Measurements from ENCODE around the gene SLC8A1. TPM values are rescaled to one million over a fixed set of nuclear protein-coding genes. Genes with fewer than 3 reads are reported as not detected.

The SLC8A1 gene
- total RNA-seq, 1 donor from 2014 or later: 82.9 TPM

DNA sequence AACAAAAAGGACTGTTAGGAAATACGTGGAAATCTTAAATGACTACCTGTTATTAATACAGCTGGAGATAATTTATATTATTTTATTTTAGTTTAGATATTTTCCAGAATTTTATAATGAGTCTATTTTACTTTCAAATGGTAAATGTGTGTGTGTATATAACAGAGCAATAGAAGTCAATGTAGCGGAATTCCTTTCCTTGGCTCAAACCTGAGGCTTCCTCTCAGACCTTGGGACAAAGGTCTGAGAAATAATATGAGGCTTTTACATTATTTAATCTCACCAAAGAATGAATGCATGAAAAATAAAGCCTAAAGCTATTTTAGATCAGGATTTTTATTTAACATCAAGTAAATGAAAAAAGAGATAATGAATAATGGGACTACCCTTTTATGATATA is 65.7 kb downstream of the SLC8A1 start:
- no peak for DNase-seq (ENCODE audit: low spot score)

DNA sequence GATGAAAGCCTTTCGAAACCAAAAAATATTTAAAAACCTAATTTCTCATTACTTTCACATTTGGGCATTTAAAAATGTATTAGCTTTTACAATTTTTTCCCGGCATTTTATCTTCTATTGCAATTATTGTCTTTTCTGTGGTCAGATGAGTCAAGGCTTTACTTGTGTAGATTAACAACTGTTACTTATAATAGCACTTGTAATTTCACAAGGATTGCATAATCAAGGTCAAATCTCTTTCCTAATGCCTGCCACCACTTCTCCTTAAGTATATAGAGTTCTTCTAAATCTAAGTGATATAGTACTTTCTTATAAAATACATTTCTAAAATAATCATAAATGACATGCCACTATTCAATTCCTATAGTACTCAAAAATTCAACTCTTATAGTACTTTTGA is 67.2 kb downstream of the SLC8A1 start:
- no peak for DNase-seq (ENCODE audit: low spot score)

DNA sequence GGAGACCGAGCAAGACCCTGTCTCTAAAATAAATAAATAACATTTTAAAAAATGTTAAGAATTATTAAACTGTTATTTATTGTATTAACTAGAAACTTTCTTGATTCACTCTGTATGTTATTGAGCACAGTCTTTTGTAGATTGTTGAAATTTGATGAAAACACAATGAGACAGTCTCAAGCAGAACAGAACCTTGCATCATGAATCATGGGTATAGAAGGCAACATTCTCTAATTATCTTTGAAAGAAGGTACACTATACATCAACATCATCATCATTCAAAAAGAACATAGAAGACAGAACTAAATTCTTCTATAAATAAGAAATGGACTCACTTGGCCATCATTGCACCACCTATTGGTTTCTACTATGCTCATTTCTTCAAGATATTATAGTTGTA is 67.7 kb downstream of the SLC8A1 start:
- no peak for DNase-seq (ENCODE audit: low spot score)

DNA sequence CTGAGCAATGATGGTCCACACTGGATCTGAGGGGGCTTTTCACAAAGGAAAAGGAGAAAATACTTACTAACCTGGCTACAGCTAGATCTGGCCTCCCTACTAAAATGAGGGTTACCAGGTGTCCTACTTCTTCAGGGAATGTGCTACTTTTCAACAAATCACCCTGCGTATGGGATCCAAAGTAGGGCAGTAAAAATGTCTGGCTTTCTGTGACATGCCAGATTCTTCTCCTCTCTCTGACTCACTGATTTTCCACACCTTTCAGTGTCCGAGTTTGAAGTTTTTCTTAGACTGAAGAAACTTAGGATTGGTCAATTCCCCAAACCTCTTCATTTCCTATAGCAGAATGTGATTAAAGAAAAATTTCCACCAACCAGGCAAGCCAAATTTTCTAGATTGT is 71.2 kb downstream of the SLC8A1 start:
- DNase-seq (ENCODE audit: low spot score): no peak

DNA sequence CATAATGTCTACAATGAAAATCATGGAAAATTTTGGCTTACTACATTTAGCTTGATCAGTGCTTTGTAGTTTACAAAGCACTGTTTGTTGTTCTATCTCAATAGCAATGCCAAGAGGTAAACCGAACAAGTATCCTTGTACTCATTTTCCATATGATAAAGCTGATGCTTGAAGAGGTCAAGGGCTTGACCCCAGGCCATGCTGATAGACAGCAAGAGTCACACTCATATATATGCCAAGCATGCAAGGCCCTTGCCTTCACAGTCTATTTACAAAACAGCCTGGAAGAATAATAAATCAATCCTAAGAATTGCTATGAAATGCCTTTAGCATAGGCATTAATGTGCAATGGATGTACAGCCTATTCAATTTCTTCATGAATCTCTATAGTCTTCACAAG is 71.8 kb downstream of the SLC8A1 start:
- DNase-seq (ENCODE audit: low spot score): no peak

DNA sequence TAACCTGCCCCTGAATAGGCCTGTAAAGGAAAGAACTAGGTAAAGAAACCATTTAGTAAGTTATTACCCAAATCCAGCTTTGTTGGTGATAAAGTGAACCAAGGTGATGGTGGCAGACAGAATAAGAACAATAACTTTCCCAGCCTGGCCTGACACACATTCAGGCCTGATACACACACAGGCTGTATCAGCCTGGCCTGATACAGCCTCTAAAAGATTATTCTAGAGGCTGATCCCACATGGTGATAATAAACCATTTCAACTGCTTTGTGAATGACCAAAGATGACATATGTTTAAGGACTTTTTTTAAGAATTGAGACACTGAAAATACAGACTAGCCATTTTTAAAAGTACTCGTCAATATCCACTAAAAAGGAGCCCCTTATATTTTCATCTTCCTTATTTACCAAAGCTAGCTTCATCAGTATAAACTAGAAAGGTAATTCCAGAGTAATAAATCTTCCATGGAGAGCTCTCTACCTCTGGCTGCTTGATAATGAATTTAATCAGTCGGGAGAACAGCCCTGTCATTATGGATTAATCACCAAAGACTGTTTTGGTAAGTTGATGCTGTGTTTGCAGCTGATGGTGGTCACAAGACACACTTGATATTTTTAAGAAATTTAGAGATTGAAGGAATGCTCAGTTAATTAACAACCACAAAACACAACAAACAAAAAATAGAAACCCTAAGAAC is 77.2 kb downstream of the SLC8A1 start:
- DNase-seq (ENCODE audit: low spot score): no peak

DNA sequence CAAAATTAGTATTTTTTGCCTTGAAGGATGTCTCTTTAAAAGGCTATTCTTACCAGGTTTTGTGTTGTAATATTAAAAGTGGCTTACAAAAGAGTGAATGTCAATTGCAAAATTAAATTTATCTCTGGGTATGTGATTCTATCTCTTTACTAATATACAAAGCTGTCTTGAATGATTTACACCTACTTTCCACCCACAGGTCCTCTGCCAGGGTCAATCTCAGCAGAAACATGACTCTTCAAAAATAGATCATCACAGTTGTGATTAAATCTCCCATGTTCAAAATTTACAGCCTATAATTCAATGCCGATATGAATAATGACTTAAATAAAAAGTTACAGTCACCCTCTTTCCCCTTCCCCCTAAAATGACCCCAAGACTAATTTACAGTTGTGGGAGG is 78.8 kb downstream of the SLC8A1 start:
- no peak for DNase-seq (ENCODE audit: low spot score)

DNA sequence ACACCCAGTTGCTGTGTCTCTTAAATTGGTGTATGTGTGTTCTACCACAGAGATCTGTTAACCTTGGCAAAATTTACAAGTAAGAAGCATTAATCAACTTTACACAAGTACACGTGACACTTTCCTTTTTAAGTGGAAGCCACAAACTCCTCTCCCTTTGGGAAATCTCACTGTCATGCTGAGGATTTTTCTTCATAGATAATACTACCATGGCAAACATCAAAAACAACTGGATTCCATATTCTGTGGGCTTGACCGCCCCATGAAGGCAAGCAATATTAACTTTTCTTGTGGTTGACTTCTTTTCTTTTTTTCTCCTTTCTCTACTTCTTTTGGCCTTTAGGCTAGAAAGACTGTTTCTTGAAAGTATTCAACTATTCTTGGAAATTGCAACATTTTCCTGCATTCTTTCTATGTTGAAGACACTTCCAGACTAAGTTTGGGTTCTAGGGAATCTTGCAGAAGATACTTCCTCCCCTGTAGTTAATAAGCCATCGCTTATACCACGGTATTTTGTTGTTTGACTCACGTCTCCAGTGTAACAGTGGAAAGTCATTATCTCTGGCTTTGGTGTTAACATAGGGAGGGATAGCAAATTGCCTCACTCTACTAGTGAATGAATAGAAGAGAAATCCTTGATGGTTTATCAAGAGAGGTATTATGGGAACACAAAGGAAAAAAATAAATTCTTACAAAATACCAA is 79.5 kb downstream of the SLC8A1 start:
- no peak for DNase-seq (ENCODE audit: low spot score)

DNA sequence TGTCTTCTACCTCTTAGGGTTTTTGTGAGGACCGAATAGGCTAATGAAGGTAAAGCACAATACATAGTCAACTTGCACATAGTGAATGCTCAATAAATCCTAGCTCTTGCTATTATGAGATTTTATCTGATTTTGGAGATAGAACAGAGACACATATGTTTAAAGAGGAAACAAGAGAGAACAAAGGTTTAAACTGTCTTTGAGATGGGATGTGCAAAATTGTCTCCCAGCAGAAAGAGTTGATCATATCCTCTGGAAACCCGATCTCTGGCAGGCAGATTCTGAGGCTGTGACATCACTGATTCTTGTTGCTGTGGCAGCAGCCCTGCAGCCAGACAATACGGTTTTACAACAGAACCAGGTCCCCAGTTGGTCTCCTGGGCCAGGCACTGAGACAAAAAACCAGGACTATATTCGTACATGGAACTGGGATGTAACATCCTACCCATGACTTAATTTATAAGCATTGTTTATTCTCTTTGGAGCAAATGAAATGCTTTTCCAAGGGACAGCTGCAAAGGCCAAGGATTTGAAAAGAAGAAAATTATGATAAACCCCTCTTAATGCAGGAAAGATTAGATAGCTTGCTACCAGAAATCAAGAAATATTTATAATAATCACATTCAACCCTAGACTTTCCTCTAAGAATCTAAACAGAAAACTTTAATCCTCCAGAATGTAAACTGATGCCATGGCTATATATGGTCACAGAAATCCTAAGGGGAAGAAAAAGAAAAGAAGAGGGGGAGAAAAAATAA is 80.2 kb downstream of the SLC8A1 start:
- DNase-seq (ENCODE audit: low spot score): peak; percentile 29

DNA sequence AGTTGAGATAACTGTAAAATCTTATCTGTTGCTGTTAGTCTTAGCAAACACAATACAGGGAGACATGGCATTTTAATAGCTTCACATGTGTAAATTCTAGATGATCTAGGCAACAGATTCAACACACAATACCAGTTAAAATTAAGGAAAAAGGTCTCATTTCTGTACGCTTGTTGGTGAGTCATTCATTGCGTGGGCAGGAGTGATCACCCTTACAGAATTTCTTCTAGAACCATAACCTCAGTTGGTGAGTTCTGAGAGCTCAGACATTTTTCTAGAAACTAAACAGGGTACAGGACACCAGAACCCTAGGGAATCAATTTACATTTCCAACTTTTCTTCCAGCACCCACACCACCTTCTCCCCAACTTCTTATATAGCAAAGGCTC is 81.9 kb downstream of the SLC8A1 start:
- no peak for DNase-seq (ENCODE audit: low spot score)

DNA sequence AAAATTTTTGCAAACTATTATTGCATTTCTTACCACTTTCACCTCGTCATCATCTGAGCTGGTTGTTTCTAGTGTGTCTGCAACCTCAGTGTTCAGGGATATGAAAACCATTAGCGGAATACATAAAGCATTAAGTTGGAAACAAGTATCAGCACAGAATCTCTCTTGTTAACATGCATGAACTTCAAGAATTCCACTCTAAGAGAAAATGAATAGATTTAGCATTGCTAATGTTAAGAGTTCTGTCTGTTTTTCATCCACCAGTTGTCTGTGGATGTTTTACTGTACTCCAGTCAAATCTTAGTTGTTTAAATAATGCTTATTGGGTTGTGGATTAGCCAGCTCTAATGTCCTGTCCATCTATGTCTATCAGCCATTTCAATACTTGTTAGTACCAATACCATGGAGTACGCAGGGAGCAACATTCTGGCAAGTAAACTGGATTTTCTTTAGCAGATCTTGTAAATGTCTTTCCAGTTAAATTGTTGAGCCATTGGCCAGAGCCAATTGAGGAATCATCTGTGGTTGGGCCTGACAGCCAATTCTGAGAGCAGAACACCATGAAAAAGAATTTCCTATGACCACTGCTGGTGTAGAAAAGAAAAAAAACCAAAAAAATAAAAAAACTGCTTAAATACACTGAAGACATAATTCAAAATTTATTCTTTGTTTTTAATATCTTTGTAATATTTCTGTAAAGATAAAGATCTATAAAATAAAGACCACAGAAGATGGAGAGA is 82.5 kb downstream of the SLC8A1 start:
- DNase-seq (ENCODE audit: low spot score): no peak

DNA sequence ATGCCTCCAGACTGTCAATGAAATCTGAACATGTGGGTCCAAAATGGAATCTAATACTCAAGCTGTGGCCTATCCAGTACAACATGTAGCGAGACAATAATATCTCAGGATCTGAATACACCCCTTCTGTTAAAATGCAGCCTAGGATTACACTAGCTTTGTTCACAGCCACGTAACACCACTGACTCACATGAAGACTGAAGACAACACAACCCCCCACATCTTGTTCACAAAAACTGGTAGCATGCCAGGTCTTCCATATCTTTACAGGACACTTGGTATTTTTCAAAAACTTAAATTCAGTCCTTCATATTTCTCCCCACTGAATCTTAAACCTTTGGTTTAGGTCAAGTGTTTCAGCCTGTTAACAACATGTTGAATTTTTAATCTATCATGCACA is 84.2 kb downstream of the SLC8A1 start:
- DNase-seq (ENCODE audit: low spot score): no peak

DNA sequence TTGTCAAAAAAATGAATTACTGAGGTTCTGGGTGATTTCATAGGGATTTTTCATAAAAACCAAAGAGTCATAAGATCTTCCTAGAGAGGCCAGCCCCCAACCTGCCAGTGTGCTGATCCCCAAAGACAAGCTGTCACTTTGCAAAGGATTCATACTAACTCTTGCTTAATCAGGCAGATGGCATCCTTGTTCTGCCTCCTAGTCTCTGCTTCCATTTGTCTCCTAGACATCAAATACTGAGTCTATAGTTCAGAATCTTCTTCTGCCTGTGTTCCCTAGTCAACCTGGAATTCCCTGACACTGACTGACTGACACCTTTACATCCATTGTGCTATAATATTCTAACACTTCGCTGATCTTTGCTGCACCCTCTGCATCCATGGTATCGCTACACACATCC is 84.9 kb downstream of the SLC8A1 start:
- DNase-seq (ENCODE audit: low spot score): no peak

DNA sequence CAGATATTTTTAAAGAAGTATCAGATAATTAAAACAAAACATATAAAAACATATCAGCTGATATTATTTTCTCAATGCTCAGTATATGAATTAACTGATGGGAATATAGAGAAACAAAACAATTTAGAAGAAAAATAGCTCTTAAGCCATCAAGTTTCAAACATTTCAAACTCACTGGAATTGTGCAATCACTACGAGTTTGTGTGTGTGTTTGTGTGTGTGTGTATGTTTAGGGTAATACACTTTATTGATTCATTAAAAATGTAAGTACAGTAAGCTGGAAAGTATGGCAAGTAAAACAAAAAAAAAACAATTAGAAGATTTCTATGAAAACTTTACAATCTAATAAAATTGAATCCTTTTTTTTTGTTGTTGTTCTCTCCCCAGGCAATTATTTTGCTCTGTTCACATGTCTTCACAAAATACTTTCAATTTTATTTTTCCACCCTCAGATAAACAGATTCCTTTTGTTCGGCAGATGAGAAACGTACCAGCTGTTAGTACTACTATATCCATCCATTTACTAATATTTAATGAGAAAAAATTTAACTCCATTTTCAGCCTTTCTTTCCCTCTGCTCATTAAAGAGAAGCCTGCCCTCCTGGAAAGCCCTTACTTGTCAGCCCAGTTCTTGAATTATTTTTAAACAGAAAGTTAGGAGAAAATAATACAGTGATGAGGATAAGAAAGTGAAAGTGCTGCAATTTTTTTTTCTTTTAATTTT is 87.6 kb downstream of the SLC8A1 start:
- DNase-seq (ENCODE audit: low spot score): no peak

DNA sequence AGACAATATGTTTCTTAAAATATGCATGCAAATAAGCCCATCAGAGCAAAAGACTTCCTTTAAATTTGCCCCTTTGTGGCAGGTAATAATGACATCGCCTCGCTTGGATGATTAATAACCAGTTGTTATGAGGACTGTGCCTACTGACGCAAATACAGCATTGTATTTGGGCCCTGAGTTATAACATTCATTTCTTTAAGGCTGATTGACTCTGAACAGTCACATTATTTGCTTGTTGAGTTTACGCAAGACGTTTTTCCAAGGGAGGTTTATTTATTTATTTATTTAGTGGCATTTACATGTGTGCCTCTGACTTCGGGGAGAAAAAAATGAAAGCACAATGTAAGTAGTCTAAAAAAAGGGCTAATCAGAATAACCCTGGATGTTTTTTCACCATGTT is 88.3 kb downstream of the SLC8A1 start:
- no peak for DNase-seq (ENCODE audit: low spot score)

DNA sequence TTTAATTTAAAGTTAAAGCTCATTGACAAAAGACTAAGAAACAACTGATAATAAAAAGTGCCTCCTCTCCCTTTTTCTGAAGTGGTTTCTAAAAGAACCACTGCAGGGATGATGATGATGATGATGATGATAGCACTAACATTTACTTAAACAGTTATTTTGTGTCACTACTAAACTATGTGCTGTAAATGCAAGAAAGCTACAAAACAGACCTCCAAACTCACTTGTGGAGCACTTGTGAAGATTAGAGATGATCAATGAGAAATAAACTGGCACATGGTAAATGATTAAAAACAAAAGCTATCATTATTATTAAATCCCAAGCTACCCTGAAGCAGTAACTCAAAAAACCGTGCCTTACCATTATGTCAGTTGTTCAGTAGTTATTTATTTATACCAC is 88.7 kb downstream of the SLC8A1 start:
- no peak for DNase-seq (ENCODE audit: low spot score)

DNA sequence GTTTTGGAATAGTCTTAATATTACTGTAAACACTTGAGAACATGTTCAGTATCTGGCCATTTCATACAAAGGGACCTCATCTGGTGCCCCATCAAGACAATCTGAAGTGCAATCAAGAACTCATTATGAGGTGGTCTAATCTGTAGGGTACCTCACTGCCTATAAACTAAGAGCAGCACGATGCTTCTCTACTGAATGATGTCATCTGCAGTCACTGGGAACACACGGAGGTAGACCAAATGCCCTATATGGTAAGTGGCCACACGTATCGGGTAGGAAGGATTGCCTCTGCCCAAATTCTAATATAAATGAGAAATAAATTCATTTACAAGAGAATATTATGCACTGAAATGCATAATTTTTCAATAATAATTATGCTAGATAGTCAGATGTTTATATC is 90.4 kb downstream of the SLC8A1 start:
- DNase-seq (ENCODE audit: low spot score): no peak

DNA sequence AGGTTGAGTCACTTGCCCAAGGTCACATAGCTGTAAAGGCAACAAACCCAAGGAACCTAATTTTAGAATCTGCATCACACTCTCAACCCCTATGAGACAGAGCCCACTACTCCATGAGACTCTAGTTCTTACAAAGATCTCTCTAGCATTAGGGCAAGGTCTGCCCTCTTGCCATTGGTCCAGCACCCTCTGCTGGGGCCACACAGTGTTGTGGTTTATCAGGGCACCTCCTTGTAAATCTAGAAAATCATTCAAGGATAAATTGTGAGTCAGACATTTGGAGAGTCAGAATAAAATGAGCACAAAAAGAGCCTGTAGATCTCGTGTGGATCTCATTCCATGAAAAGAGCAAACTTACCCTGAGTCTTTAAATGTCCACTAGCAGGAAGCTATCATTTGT is 91.2 kb downstream of the SLC8A1 start:
- no peak for DNase-seq (ENCODE audit: low spot score)

DNA sequence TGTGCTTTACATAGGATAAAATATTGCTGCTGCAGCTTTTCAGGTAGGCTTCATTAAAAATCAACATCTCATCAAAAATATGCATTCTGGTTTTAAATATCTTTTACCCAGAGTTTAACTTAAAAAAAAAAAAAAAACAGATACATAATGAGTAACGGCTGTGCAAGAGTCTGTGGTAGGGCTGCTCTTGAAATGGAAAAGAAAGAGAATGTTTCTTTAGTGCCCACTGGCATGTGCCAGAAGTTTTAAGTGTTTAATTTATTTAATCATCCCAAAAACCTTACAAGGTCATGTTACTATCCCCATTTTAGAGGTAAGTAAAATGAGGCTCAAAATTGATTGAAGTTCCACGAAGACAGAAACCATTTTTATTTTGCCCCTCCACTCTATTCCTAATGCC is 92.1 kb downstream of the SLC8A1 start:
- no peak for DNase-seq (ENCODE audit: low spot score)

DNA sequence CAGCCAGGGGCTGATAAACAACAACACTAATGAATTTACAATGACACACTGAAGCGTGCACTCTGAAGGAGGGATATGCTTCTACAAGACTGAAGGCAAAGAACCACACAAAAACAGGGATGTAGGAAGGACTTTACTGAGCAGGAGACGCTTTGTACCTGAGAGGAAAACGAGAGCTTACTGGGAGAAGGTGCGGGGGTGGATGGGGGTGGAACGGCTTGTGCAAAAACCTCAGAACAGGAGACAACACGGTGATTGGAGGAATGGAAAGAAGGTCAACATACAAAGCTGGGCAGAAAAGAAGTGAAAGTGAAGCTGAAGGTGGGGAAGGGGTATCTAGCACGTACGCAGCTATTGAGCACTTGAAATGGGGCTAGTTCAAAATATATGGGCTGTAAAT is 93.1 kb downstream of the SLC8A1 start:
- DNase-seq (ENCODE audit: low spot score): no peak

DNA sequence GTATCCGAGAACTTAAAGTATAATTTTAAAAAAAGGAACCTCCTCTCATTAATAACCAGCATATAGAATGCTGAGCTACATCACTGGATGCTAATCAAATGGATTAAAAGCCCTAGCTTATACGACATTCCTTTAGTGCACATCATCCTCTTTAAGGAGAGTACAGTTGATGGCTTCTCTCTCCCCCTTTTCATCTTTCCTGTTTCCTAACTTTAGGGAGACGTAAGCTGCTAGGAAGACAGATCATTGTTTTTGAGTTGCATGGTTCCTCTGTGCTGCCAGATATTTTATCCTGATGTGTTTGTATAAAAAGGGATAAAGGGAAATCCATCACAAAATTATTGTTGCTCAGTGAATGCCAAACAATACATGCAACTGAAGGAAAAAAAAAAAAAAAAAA is 94.2 kb downstream of the SLC8A1 start:
- DNase-seq (ENCODE audit: low spot score): no peak

DNA sequence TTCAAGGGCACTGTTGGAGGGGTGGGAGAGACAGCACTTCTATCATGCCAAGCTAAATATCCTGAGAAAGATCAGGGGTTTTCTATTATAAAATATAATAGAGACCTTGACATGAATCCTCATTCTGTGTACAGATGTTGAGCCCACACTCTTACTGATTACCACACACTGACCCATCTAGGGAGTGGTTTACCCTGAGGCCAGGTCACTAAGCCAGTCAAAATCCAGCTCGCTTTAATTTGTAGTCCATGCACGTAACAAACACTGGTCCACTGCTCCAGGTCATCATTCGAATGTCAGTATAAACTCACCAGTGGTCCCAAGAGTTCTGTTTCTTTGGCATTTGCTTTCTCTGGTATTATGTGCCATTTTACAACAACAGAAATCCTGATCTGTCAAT is 96.4 kb downstream of the SLC8A1 start:
- DNase-seq (ENCODE audit: low spot score): no peak

Measured in mucosa of gallbladder (tissue), 1 donor.